Stimulated activated CD4-positive, alpha-beta T cell treated with anti-CD3 and anti-CD28 coated beads, Interleukin-1b, Interleukin-23, amount 100 ng/mL, for 48 hours (primary cell): ENCODE data around the gene SGMS1.

Experiments
- DNase-seq: peaks from one replicate; pipeline ENCODE4 v3.0.0-alpha.2; 2020

Gene SGMS1

GRCh38 chr10:50635286-50635685 is 11.5 kb upstream of the SGMS1 start:
- no peak for DNase-seq

DNA sequence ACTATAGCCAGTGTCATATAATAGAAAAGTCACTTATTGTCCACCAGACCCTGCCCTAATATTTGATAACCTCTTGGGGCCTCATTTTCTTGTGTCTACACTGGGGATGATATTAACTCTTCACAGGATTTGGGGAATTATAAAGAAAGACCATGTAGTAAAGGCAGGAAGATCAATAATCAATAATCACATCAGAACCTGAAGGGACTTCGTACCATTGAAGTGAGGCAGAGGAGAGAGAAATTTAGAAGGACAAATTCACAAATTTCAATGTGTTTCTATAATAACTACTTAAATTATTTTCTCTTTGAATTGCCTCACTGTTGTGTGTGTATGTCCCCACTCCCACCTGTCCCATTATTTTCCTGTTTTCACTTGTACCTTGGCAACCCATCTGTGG is 10.7 kb upstream of the SGMS1 start:
- DNase-seq, result no peak

DNA sequence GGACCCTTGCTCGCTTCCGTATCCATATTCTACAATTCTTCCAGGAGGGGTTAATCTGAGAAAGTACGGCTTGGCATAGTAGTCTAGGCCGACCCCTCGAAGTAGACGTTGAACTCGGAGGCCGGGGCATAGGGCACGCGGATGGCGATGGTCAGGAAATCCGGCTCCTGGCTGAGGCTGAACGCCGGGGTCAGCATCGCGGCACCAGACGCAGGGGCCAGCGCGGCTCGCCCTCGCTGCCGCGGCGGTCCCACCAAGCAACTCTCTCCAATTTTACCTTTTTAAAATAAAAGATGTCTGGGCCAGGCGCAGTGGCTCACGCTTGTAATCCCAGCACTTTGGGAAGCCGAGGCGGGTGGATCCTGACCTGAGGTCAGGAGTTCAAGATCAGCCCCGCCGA is 7.3 kb upstream of the SGMS1 start:
- DNase-seq, result no peak

DNA sequence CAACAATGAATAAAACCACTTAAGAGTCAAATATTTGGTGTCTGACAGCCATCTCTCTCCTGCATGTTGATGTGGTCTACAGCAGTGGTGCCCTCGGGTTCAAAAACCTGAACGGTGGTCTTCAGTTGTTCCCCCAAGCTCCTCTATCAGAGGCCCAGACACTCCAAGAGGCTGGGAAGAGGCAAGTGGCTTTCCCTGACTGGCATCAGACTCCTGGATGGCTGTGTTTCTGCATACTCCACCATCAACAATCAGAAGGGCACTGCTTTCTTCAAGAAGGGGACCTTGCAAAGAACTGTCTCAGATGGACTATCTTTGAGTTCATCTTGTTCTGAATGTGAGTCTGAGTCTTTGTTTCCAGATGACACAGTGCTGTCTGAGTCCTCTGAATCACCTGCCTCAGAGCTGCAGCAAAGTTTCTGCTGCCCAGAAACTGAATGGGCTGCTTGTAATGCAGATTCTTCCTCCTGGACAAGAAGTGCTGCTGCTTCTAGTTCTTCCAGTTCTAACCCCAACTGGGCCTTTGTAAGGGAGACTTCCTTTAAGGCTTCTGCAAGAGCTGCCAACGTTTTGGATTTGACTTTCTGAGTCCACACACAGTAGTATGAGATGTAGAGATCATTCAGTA is 5.9 kb upstream of the SGMS1 start:
- peak; percentile 44 for DNase-seq

DNA sequence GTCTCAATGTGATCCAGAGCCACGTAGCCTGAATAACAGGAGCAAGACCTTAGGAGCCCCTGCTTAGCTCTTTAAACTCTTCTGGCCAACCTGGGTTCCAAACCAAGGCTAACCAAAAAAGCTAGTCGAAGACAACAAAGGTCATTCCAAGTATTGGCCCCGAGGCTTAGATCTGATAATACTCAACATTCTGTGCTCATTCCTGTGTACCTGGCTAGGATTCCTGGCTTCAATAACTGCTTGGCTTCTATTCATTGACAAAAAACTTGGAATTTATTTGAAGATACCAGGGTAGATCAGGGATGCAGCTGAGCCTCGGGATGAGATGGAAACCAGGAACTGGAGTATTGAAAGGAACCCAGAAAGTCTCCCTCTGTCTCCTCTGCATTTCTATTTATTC is 4.1 kb upstream of the SGMS1 start:
- no peak for DNase-seq

DNA sequence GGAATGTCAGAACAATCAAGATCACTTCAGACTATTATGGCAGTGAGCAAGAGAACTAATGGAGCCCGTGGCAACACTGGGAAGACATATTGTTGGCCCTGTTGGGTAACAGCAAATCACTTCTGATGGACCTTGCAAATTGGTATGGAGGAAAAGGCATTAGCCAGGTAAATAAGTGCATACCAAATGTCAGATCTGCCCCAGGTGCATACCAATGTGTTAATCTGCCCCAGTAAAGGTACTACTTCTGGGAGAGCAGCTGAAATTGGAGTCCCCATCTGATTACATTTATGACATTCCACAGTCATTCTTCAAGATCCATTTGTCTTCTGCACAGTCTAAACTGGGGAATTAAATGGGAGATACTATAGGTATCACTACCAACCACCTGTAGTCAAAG is 3.7 kb upstream of the SGMS1 start:
- no peak for DNase-seq

DNA sequence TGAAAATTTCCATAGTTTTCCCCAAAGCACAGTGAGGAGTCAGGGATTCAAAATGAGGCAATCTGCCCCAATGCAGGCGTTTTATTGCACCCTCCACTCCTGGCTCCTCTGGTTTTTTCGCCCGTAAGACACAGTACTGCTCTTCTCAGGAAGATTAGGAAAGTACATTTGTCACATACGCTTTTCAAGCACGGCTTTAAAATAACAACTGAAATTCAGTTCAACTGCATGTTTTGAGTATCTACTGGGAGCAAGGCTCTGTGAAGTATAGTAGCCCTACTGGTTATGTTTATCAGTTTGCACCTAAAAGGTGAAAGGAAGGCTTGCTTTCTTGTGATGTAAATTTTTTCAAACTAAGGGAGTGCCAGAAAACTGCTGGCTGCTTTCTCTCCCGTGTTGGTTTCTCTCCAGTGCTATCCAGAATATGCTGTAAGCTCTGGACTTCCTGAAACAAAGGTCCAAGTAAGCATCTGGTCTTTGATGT is 1.9 kb upstream of the SGMS1 start:
- no peak for DNase-seq

GRCh38 chr10:50624866-50625501 is 1.2 kb upstream of the SGMS1 start:
- DNase-seq, result peak; percentile 56

DNA sequence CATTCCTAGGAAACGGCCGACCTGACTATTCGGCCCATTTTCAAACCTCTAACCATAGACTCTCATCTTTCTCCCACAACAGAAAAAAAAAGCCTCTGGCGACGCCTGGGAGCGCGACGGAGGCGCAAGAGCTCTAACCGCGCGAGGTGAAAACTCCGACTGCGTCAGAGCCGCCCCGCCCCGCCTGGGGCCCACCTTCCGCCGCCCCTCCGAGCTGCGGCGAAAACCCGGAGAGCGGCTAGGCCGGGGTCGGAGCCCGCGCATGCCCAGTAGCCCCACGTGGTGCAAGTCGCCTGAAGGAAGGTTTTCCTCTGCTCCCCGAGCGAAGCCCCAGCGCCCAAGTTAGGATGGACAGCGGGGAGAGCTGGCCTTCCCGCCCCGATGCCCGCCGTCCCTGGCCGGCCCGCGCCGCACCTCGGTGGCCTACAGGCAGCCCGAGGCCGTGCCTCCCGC is 683 bp upstream of the SGMS1 start:
- DNase-seq, result peak; percentile 95

DNA sequence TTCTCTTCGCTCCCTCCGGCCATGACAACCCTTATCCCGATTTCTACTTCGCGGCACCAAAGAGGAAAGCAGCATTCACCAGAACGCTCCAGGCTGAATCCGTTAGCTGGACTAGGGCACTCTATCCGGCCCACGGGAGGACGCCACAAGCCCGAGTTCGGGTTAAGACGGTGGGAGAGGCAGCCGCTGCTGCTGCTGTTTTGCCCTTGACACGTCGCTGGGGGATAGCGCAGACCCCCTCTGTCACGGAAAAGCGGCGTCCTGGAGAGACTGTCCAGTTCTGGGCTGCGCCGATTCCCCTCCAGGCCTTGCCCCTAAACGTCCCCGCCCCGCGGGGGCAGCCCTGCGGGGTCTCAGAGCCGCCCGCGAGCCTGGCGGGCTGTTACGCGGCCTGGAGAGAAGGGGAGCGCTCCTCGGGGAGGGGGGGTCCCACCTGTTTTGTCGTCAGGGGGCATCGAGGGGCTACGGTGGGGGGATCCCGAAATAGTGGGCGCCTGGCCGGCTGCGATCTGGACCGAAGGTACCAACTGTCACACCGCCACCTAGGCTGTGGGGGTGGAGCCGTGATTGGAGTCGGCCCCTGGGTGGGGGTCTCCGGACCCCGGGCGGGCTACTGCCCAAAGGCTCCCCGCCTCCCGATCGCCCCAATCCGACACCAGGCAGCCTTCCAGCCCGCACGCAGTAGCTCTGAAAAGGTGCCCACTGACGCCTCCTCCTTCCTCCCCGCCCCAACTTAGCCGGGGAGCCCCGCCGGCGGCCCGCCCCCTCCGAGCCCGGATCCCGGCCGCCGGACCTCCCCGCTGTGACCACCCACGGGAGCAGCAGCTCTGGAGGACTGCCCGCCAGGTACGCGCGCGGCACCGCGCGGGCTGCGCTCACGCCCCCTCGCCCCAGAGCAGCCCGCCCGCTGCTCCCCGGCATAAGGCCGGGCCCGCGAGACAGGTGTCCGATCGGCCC is 772 bp downstream of the SGMS1 start:
- peak; percentile 29 for DNase-seq

- DNase-seq, result peak; percentile 44
Observed at GRCh38 chr10:50621968-50622705, 1.6 kb downstream of the SGMS1 start.

DNA sequence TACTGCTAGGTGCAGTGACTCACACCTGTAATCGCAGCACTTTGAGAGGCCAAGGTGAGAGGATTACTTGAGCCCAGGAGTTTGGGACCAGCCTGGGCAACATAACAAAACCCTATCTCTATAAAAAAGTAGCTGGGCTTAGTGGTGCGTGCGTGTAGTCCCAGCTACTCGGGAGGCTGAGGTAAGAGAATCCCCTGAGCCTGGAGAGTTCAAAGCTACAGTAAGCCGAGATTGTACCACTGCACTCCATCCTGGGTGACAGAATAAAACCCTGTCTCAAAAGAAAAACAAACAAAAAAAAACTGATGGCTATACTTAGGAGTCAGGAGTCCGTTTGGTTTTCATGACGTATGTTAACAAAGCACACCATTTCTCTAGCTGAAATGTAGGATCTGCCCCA is 2.9 kb downstream of the SGMS1 start:
- DNase-seq, result no peak

GRCh38 chr10:50619882-50620281 is 3.9 kb downstream of the SGMS1 start:
- DNase-seq, result no peak

DNA sequence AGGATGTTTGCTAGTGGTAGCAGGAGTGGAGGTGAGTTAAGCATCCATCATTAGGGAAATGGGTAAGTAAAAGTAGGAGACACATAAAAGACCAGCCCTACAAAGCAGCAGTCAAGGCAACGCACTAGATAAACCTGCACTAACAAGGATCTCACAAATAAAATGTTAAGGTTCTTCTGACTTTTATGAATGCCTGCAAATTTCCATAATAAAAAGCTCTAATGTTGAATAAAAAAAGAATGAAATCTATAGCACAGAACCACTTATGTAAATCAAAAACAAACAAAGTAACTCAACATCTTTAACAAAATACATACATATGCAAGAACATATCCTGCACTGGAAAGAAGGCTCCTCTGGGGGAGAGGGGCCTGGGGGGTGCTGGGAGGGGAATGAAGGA is 4.6 kb downstream of the SGMS1 start:
- no peak for DNase-seq

- DNase-seq, result no peak
Observed at GRCh38 chr10:50618624-50619023, 5.1 kb downstream of the SGMS1 start.

DNA sequence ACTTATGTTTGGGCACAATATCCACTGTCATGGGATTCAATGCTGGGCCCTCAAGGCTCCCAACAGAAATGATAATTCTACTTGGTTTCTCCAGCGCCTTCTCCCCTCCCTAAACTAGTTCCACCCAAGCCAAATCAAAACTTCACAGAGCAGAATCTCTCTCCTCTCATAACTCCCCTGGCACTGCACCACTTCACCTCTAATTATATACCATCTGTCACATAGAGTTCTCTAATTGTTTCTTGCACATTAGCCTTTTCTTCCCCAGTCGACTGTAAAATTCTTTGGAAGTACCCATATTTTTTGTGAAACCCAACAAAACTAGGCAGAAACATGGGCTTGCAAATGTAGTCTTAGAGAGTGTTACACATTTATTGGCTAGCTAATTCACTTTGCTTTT is 8.1 kb downstream of the SGMS1 start:
- DNase-seq, result no peak

DNA sequence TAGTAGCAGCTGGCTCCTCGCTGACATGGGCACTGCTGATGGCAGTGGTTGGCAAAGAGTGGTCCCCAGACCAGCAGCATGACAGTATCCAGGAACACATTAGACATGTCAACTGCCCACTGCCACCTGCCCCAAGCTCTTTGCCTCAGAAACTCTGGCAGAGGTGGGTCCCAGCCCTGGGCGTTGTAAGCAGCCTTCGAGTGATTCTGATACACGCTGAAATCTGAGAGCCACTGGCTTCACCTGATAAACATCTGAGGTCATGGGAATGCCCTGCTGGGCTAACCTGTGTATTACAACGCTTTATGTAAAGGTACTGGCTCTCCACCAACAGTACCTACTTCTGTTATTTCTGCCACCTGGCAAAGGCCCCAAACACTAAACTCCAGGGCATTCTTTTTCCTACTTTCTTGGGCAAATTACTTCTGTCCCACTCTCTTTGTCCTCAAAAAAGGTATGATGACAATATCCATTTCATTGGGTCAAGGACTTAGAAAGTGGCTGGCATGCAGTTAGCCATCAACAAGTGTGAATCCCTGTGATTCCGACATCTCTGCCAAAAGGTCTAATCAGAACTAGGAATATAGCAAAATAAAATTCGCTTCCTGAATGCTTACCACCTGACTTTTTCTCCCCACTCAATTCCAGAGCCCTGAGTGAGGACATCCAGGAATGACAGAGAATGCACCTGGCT is 9.2 kb downstream of the SGMS1 start:
- DNase-seq, result peak; percentile 20

DNA sequence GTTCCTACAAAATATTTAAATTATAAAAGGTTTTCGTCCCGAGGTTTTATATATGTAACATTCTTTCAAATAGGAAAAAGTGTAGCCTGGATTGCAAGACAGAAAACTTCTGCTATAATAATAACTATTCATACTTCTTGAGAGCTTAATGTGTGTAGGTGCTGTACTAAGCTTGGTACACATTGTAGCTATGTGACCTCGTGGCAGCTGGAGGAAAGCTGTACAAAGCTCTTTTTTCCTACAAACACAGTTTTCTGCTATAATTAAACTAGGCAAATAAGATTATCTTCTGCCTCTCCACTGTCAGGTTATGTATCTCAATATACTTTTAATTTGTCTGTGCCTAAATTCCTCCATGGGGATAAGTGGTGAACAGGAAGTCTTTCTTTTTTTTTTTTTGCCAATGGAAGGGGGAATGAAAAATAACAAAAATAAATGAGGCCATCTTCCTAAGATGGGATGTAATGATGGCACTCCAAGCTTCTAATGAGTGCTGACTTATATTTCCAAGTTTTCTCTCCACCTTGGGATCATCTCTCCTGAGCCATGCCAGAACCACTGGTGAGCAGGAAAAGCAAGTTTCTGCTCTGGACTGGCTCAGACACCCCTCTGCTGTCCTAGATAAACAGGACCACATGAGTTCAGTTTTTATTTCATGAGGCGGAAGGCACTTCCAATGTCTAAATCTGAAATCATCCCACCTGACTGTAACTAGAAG is 9.9 kb downstream of the SGMS1 start:
- DNase-seq, result no peak

- DNase-seq, result no peak
Observed at GRCh38 chr10:50613150-50613549, 10.6 kb downstream of the SGMS1 start.

GRCh38 chr10:50610368-50610767 is 13.4 kb downstream of the SGMS1 start:
- no peak for DNase-seq

GRCh38 chr10:50607356-50607925 is 16.3 kb downstream of the SGMS1 start:
- DNase-seq, result no peak
